ENCODE measurements around the gene CSK. TPM values are rescaled to one million over a fixed set of nuclear protein-coding genes. Genes with fewer than 3 reads are reported as not detected.

The CSK gene
- total and polyA plus RNA-seq, 2 of the 8 experiments (the other 6 are each of a cell fraction or from before 2014, with no cell fraction given) = 13.7 to 50.2 TPM

GRCh38 chr15:74733269-74733668 lies 48.6 kb upstream of the CSK start:
- no peak overlapping the region for H2BK12ac ChIP-seq (ENCODE audit: low read depth, low read length)
- H3K4me3 ChIP-seq (ENCODE audit: extremely low read depth in 1 of 4, insufficient read depth in 2 of 4, low read depth in 3 of 4, low read length in 4 of 4) = no peak overlapping the region
- H3K27ac ChIP-seq (ENCODE audit: low read depth, low read length) = no peak overlapping the region
- no peak overlapping the region for H2BK15ac ChIP-seq (ENCODE audit: low read length)
- no peak overlapping the region for H4K5ac ChIP-seq (ENCODE audit: insufficient read length, low read depth, low read length)
- no peak for FAIRE-seq
- ChIA-PET POLR2A (ENCODE audit: partially characterized antibody) (interaction anchor here (0.9 kb wide), 1 partner anchor 27 kb away, joined by 5 read pairs; no protein-coding TSS in a partner anchor), CTCF (ENCODE audit: partially characterized antibody) (interaction anchor here (0.7 to 1.2 kb wide), 4 partner anchors 17 to 38 kb away, joined by 3 to 5 read pairs (median 4); no protein-coding TSS in a partner anchor)
- no peak overlapping the region for H3K9ac ChIP-seq (replicated peaks in 1 of 4; ENCODE audit: extremely low read depth in 1 of 4, low read depth in 3 of 4, low read length in 3 of 4)
- no peaks in the 10 kb centered on the region for H3K79me1 ChIP-seq (ENCODE audit: low read depth, low read length)
- H3K56ac ChIP-seq (replicated peaks; ENCODE audit: insufficient read length, low read depth, low read length) = no peak overlapping the region
- WGBS, 2 experiments (ENCODE audit: extremely low coverage in 1 of 2, insufficient coverage in 1 of 2, insufficient read length in 1 of 2, insufficient replicate concordance in 2 of 2, low coverage in 1 of 2, low lambda C conversion rate in 2 of 2, missing lambda C conversion rate in 1 of 2) = 85% methylated on average over 3 of the region's 3 CpGs; no CpG with 5 or more reads in 1 of the 2 experiments
- no peak overlapping the region for H4K91ac ChIP-seq (replicated peaks; ENCODE audit: insufficient read length, low read length)
- H2AFZ ChIP-seq (ENCODE audit: low read length) = no peak overlapping the region
- H3K9me3 ChIP-seq (ENCODE audit: insufficient read depth in 2 of 2, low read depth in 1 of 2, low read length in 1 of 2) = no peaks in the 10 kb centered on the region; a peak in 1 of 4 replicates
- H2AK5ac ChIP-seq (ENCODE audit: low read depth, low read length) = no peak overlapping the region
- H3K4ac ChIP-seq (replicated peaks; ENCODE audit: insufficient read length, low read depth, low read length) = no peak overlapping the region
- no peak overlapping the region for H2BK20ac ChIP-seq (ENCODE audit: low read length)
- no peaks in the 10 kb centered on the region for H4K20me1 ChIP-seq (replicated peaks in 1 of 2; ENCODE audit: control insufficient read depth in 1 of 2, insufficient read depth in 2 of 2, low read length in 2 of 2)
- peaks cover 0 to 1% (median 0%) of the 10 kb centered on the region in 4 experiments; a peak in 4 of 7 replicates for H3K27me3 ChIP-seq (replicated peaks in 1 of 4; ENCODE audit: control insufficient read depth in 3 of 4, extremely low read depth in 1 of 4, insufficient read depth in 3 of 4, low read length in 3 of 4)
- no peak overlapping the region for H3K18ac ChIP-seq (ENCODE audit: extremely low read depth, low read length)
- no peaks in the 10 kb centered on the region for H3K4me1 ChIP-seq (replicated peaks in 1 of 4; ENCODE audit: control insufficient read depth in 3 of 4, insufficient read depth in 4 of 4, low read length in 3 of 4)
- no peak overlapping the region for H4K8ac ChIP-seq (ENCODE audit: extremely low read depth, insufficient read depth, low read length)
- H3K36me3 ChIP-seq (ENCODE audit: control insufficient read depth in 2 of 4, insufficient read depth in 4 of 4, low read length in 3 of 4) = no peaks in the 10 kb centered on the region
- no peak for DNase-seq (ENCODE audit: low read depth in 1 of 2, low spot score in 2 of 2)
- no peak overlapping the region for H3K14ac ChIP-seq (ENCODE audit: insufficient read length)
- H2BK120ac ChIP-seq (replicated peaks; ENCODE audit: low read depth, low read length) = no peak overlapping the region
- no peak overlapping the region for H3K4me2 ChIP-seq (ENCODE audit: insufficient read depth in 1 of 2, low read depth in 2 of 2, low read length in 2 of 2)
- H2BK5ac ChIP-seq (ENCODE audit: low read depth, low read length) = no peak overlapping the region
- no peak overlapping the region for H3K23ac ChIP-seq (ENCODE audit: insufficient read length)
- no peaks in the 10 kb centered on the region for H3K23me2 ChIP-seq (ENCODE audit: low read depth, low read length)
- TF ChIP-seq ASH2L (IDR thresholded peaks at IDR 0.05; ENCODE audit: low read length) (no peak), POLR2AphosphoS5 (IDR thresholded peaks at IDR 0.05; ENCODE audit: low read depth, low read length) (no peak), CEBPB (IDR thresholded peaks at IDR 0.05; ENCODE audit: low read depth, low read length) (no peak), MAFK (IDR thresholded peaks at IDR 0.05; ENCODE audit: low read depth, low read length) (no peak), TBP (IDR thresholded peaks at IDR 0.05; ENCODE audit: low read depth, low read length) (no peak), BCL11A (IDR thresholded peaks at IDR 0.05; ENCODE audit: low read depth in 2 of 2, low read length in 2 of 2) (no peak), POU5F1 (IDR thresholded peaks at IDR 0.05; ENCODE audit: low read depth, low read length) (no peak), GTF2F1 (IDR thresholded peaks at IDR 0.05; ENCODE audit: borderline replicate concordance, low read depth, low read length) (no peak), CREB1 (IDR thresholded peaks at IDR 0.05) (no peak)
- TF ChIP-seq, protein P1, sequence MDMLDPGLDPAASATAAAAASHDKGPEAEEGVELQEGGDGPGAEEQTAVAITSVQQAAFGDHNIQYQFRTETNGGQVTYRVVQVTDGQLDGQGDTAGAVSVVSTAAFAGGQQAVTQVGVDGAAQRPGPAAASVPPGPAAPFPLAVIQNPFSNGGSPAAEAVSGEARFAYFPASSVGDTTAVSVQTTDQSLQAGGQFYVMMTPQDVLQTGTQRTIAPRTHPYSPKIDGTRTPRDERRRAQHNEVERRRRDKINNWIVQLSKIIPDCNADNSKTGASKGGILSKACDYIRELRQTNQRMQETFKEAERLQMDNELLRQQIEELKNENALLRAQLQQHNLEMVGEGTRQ (IDR thresholded peaks at IDR 0.05; ENCODE audit: low read length) = no peak
- H3K79me2 ChIP-seq (ENCODE audit: control insufficient read depth in 1 of 2, insufficient read depth in 2 of 2, low read length in 2 of 2) = no peaks in the 10 kb centered on the region
